Activated CD4-positive, alpha-beta T cell treated with anti-CD3 and anti-CD28 coated beads, Interleukin-2, amount 50 U/mL, for 24 hours (primary cell): Measurements from ENCODE around the gene MAPRE3.
"Not testable (repeated sequence)": the region's sequence is repeated elsewhere in the genome, so short reads cannot be mapped to it uniquely, and the experiment has no call there.

Source experiments
- DNase-seq, 2 donors: peaks; one replicate each; pipeline ENCODE4 v3.0.0-alpha.2; 2020; ENCODE audit warnings: low read depth in 1 of 2, low spot score in 1 of 2

The MAPRE3 gene

DNA sequence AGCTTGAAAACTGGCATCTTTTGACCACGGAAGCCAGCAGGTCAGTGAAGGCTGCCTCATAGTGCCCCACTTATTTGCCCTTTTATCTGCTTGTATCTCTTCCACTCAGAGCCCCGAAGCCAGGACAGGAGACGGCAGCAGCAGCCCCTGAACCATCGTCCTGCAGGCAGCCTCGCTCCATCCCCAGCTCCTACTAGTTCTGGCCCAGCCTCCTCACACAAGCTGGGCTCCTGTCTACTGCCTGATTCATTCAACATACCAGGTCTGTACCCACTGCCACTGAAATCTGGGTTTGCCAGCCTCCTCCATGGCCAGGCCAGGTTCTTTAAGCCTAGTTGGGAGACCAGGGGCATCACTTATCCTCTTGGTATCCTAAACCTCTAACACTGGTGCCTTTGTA, 96.9 kb downstream of the MAPRE3 start:
- no peak for DNase-seq

- no peak for DNase-seq
Measured at GRCh38 chr2:27069436-27069835, 99.0 kb downstream of the MAPRE3 start.

GRCh38 chr2:27069961-27070618, 99.7 kb downstream of the MAPRE3 start:
- no peak for DNase-seq

DNA sequence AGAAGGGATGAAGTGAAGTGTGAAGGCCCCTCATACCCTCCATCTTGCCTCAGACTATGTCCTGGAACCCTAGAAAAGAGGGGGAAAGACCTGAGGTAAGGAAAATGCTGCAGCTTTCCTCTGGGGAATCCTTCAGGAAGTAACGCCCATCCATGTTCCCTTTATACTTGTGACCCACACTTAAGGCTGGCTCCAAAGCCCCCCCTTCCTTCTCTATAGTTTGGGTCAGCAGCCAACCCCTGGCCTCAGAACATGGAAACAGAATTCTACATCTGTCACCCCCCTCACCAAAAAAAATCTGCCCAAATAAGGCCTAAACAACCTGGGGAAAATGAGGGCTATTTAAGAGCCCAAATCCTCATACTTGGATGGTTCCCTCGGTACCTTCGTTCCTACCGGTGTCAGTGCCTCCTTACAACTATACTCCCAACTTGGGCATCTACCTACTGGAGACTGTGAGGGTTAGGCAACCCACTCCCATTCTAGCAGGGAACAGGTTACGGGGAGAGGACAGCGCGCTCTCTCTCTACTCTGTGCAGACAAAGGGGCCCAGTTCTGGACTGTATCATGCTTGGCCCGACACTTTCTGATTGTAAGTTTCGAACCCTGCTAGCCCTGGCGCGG, 100.3 kb downstream of the MAPRE3 start:
- DNase-seq: no peak

DNA sequence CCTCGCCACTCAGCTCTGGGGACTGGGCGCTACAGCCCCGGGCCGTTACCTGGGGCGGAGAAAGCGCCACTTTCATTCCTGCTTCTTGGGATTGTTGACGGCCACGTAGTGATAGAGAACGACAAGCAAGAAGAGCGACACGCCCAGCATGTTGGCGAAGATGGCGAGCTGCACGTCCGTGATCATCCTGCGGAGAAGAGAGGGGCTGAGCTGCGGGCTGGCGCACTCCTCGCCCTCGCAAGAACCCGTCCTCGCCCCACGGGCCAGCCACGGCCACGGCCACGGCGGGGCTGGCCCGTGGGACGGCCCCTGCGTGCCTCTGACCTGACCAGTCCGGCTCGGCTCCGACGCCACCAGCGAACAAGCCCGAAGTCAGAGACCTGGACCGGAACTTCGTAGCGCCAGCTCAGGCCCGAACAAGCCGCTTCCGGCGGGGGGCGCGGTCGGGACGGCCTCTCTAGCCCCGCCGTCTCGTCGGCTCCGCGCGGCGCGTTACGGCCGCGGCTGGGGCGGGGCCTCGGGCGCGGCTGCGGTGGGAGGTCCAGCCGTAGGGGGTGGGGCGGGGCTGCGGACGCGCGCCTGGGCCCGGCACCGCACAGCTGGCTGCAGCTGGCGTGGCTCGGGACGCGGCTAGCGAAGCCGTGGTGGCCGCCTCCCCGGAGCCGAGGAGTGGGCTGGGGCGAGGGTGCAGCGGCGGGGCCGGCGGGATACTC, 101.0 kb downstream of the MAPRE3 start, which contains the start of gene OST4:
Gene OST4, minus strand, starts transcription at position 378 of the 713 bp plus-strand sequence.
- DNase-seq: peak; percentile 80 to 81

- DNase-seq: no peak
Measured at GRCh38 chr2:27071990-27072830, 101.8 kb downstream of the MAPRE3 start.

DNA sequence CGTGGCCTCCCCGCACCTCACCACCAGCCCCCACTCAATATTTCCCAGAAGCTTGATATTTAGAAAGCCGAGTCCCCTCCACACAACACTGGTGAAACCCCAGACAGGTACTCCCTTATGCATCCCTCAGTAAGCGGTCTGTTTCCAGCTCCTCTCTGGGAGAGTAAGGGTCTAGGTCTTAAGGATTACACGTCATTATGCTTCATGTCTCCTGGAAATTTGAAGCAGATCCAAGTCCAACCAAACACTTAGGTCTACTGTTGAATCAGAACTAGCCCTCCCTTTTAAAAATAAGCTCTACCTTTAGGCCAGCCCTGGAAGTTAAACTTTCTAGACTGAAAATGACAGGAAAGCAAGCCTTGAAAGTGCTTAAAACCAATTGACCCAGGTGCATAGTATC, 102.5 kb downstream of the MAPRE3 start:
- DNase-seq: no peak

DNA sequence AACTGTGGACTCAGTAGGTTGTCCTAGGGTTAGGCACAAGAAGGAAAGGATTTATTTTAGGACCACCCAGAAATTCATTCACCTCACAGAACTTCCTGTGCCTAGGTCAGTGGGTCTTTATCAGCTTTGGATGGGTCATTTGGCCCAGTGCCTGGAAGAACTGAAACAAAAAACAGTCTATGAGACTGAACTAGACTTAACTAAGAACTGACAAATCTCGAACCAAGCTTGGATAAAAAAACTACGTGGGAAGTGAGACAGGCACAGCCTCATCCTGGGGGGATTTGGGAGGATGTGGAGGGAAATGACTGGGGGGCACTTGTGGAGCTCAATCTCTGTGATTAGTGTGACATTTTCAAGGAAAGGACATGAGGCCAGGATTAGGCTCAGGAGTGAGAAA, 103.3 kb downstream of the MAPRE3 start:
- DNase-seq: no peak

DNA sequence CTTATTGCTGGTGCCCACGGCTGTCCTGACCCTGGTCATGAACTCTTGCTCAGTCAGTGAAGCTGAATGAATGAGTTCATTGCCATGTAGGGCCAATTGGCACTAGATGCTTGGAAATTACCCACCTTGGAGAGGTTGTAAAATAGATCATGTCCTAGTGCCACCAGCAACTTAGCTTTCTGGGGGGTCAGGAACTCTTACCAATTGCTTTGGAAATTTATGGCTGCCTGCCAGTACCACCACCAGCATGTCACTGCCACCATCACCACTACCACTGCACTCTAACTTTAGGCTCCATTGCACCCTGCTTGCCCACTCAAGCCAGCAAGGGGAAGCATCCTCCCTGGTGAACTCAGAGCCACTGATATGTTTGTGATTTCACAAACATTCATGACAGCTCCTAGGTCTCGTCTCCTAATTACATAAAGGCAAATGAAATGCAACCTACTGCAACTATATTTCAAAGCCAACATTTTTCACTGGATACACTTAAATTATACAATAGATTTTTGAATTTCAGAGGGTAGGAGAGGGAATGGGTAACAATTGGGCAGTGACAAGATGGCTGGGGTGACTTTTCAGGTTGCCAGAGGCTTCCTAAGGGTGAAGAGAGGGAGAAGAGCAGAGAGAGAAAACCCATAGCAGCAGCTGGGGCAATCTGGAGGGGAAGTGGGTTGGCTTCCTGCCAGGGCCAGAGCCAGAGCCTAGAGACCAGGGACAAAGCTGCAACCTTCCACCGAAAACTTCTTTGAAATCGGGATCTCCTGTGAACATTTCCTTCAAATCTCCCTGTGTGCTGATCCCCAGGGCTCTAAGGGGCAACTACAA, 104.5 kb downstream of the MAPRE3 start:
- peak in 1 of 2 donors; percentile 22 for DNase-seq

DNA sequence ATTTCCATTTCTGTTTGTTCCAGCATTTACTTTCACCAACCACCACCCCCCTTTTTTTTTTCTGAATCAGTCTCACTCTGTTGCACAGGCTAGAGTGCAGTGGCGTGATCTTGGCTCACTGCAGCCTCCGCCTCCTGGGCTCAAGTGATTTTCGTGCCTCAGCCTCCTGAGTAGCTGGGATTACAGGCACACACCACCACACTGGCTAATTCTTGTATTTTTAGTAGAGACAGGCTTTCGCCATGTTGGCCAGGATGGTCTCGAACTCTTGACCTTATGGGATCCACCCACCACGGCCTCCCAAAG, 105.1 kb downstream of the MAPRE3 start:
- DNase-seq: not testable (repeated sequence)

DNA sequence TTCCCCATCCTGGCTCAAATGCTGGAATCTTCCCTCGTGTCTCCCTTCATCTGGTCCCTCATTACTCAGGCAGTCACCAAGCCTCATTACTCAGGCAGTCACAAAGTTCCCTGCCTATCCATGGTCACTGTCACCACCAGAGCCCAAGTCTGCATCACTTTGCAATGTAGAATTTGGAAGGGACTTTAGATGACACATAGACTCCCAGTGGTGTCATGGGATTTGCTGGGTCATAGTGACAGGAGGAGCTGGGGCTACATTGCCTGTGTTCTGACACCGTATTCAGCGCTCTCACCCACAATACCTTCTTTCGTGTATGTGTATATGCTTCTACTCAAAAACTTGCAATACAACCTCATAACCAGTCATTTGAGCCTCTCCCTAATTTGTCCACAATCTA, 105.9 kb downstream of the MAPRE3 start:
- no peak for DNase-seq
